Stimulated activated CD8-positive, alpha-beta memory T cell treated with anti-CD3 and anti-CD28 coated beads, Interleukin-7, amount 100 ng/mL, for 24 hours (primary cell): ENCODE data around the gene KCNJ11.

ENCODE experiments used
- DNase-seq: peaks from one replicate; pipeline ENCODE4 v3.0.0-alpha.2; 2020; ENCODE audit warnings: low read depth

KCNJ11 gene

GRCh38 chr11:17408026-17408425 is 19.6 kb upstream of the KCNJ11 start:
- no peak for DNase-seq

DNA sequence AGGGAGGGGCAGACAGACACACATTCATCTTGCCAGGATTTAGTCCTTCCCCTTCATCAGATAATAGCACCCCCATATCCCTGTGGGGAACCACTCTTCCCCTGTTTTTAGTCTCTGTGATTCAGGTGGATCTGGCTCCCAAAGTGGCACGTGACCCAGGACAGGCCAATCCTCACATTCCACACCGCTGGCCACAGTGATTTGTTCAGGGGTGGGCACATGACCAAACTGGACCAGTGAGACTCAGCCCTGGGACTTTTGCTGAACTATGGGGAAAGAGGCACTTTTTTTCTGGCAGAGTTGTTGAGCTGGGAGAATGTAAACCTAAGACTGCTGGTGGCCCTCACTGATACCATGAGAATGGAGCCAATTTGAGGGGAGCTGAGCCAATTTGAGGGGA is 19.1 kb upstream of the KCNJ11 start:
- DNase-seq = no peak

- DNase-seq = no peak
Measured at GRCh38 chr11:17406818-17407149, 18.3 kb upstream of the KCNJ11 start.

GRCh38 chr11:17406082-17406817 is 17.8 kb upstream of the KCNJ11 start:
- DNase-seq = no peak

GRCh38 chr11:17405232-17406005 is 17.0 kb upstream of the KCNJ11 start:
- DNase-seq = no peak

DNA sequence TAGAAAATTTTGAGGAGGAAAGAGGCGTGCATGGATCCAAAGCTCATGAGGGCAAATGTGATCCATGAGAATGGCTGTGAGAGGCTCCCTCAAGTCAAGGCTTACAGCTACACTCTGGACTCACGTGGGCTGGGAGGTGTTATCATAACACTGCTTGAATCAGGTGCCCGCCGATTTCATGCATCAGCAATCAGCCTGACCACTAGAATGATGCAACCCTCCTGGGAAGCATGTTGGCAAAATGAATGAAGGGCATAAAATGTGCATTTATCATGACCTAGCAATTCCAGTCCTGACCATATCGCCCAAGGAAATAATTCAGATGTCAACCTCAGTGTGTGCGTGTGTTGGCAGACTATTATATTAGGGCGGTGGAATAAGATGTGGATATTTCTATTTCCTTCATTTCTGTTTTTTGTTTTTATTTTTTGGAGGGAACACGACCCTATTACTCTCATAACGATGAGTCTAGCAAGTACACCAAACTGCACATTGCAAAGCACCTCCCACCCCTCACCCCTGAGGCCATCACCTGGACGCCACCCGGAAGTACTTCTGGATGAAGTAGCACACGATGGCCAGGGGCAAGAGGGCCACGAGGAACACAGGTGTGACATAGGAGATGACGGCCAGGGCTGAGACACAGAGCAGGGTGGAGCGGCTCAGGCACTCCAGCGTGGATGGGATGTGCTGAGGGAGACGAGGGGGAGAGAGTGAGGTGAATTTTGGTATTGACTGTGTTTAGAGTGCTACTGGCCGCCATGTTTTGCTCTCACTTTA is 15.7 kb upstream of the KCNJ11 start:
- no peak for DNase-seq

DNA sequence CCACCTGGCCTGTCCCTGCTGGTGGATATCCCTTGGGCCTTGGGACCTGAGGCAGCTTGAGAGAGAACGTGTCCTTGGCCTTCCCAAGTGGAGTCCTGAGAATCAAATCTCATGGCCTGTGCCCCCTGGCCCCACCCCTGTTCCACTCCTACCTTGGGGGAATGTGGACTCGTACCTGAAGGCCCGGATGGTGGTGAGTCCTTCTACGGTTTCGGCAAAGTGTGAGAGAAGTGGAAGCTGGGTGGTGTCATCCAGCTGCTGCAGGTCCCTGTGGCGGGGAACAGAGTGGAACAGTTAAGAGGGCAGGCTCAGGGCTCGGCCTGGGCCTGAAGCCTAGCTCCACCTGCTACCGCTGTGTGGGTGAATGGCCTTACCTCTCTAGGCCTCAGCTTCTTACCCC is 14.0 kb upstream of the KCNJ11 start:
- no peak for DNase-seq

GRCh38 chr11:17401841-17402240 is 13.4 kb upstream of the KCNJ11 start:
- DNase-seq = no peak

GRCh38 chr11:17401316-17401715 is 12.9 kb upstream of the KCNJ11 start:
- DNase-seq = no peak

- DNase-seq = no peak
Measured at GRCh38 chr11:17400048-17400775, 11.8 kb upstream of the KCNJ11 start.

DNA sequence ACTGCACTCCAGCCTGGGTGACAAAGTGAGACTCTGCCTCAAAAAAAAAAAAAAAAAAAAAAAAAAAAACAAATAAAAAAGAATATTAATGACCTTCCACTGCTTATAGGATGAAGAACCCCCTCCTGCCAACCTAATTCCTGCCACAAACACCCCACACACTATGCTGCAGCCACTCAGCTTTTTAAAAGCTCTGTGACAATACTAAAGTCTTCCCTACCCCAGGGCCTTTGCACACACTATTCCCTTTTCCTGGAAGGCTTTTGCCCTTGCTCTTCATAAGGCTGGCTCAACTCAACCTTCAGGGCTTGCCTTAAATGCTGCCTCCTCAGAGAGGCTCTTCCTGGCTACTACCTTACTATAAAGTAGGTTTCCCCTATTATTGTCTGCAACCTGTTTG is 10.8 kb upstream of the KCNJ11 start:
- no peak for DNase-seq

- DNase-seq = no peak
Measured at GRCh38 chr11:17397311-17398002, 9.0 kb upstream of the KCNJ11 start.

- DNase-seq = no peak
Measured at GRCh38 chr11:17396598-17397310, 8.3 kb upstream of the KCNJ11 start.

- DNase-seq = no peak
Measured at GRCh38 chr11:17395978-17396377, 7.5 kb upstream of the KCNJ11 start.

DNA sequence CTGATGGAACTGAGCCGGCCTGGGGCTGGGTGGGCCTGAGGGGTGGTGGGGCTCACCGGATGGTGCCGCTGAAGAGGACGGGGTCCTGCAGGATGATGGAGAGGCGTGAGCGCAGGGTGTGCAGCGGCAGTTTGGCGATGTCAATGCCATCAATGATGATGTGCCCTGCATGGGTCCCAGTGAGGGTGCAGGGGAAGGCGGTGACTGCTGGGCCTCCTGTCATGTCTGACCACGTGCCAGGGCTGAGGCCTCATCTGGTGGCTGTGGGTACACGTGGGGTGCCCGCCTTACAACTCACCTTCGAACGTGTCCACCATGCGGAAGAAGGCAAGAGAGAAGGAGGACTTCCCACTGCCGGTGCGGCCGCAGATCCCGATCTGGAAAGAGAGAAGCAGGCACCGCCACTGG is 7.1 kb upstream of the KCNJ11 start:
- no peak for DNase-seq

DNA sequence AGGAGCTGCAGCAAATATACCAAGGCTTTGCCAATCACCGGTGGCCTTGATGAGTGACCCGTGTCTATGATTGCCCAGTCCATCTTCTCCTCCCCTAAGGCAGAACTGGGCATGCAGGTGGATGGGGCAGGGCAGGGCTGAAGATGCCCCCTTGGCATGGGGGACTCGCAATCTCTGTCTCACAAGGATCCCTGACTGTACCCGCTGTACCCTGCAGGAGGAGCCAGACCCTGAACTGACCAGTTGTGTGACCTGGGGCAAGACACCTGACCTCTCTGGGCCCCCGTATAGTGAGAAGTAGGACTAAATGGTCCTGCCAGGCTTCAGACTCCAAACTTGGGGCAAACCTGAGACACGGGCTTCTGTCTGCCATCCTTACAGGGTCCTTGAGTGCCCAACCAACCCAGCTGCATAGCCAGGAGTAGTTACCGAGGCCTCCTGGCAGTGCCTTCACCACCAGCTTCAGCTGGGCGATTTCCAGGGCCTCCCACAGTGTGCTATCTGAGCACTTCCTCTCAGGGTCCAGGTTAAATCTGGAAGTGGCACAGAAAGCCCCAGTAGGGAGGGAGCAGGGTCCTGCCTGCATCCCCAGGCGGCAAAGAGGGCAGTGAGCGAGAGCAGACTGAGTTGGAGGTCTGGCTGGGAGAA is 6.4 kb upstream of the KCNJ11 start:
- DNase-seq = no peak

- no peak for DNase-seq
Measured at GRCh38 chr11:17393472-17393871, 5.0 kb upstream of the KCNJ11 start.

DNA sequence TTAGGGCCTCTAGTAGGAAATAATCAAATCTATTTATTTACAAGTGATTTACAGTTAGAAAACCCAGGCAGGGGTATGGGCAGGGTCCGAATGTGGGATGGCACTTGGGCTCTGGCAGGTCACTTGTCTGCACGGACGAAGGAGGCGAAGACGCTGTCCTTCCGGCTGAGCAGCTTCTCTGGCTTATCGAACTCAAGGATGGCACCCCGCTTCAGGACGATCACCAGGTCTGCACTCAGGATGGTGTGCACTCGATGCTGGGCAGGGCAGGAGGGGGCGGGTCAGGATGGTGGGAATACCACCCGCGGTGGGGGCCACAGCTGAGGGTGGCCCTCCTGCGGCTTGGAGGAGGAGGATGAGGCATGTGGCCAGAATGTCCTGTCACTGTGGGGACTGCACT is 4.4 kb upstream of the KCNJ11 start:
- no peak for DNase-seq

GRCh38 chr11:17391493-17392355 is 3.3 kb upstream of the KCNJ11 start:
- no peak for DNase-seq
